Right cardiac atrium (tissue), 5 donors: ENCODE measurements around the gene SRP72. TPM values are rescaled to one million over a fixed set of nuclear protein-coding genes. Genes with fewer than 3 reads are reported as not detected.
"Not testable (repeated sequence)": the region's sequence is repeated elsewhere in the genome, so short reads cannot be mapped to it uniquely, and the experiment has no call there.

Source experiments
- ATAC-seq, 2 donors: fragments of 200-7000 bp; cut with Tn5 transposase; one replicate each; pipeline versions ENCODE4 v1.8.0 to v1.9.1; 2020; ENCODE audit warnings: moderate library complexity in 2 of 2, mild to moderate bottlenecking in 1 of 2
- DNase-seq, 3 donors: peaks; one replicate each; pipeline ENCODE4 v3.0.0-alpha.2; 2020
- H3K27ac ChIP-seq: one replicate; pipeline ENCODE4 v1.5.1; 2013; ENCODE audit warnings: mild to moderate bottlenecking, low read length, control low read depth, moderate library complexity
- H3K27me3 ChIP-seq: one replicate; pipeline ENCODE4 v1.6.1; 2013; ENCODE audit not compliant: control insufficient read depth, insufficient read depth
- H3K4me1 ChIP-seq: one replicate; pipeline ENCODE4 v1.6.1; 2013; ENCODE audit warnings: low read length; ENCODE audit not compliant: control insufficient read depth, insufficient read depth
- H3K4me3 ChIP-seq: one replicate; pipeline ENCODE4 v1.5.1; 2013; ENCODE audit warnings: low read length, control low read depth
- H3K9me3 ChIP-seq: one replicate; pipeline ENCODE4 v1.6.1; 2013; ENCODE audit warnings: low read length; ENCODE audit not compliant: control insufficient read depth
- WGBS: extraction: QIAGEN DNeasy Blood & Tissue Kit; methylation state at CpG from one replicate; pipeline ENCODE4 v1.1.7; 2013; 5-methylcytosine and 5-hydroxymethylcytosine counted together
- intact Hi-C, 4 donors: fragments of 100-400 bp; cut with DNase I; formaldehyde crosslinking; loops; one replicate each; pipeline versions ENCODE4 v1.11.0 to v1.14.0; 2022 to 2023
- polyA plus RNA-seq: library from polyadenylated mRNA; stranded (reverse); fragments of 200-250 nt; gene quantifications from one replicate; pipeline ENCODE4 v1.2.3, GENCODE V29; 2013
- total RNA-seq, 4 donors: library from RNA; stranded (reverse); fragmentation: NEBNext Ultra II Directional; extraction: Animal tissue kit (Norgen Biotek cat#: 25700); gene quantifications; one replicate each; pipeline ENCODE4 v1.2.1, GENCODE V29; 2021
- donor health status: healthy with polysubstance abuse.
- donor health status: DM: no; HTN: yes; CAD: no.
- donor health status: DM: no; HTN: no; CAD: no.
- donor health status: DM: no; HTN: yes; CAD: no; lungs with severe emphysema.
- donor health status: DM: yes; HTN: yes; CAD: no.

Gene SRP72
- total and polyA plus RNA-seq, 5 donors = 16.5 to 53.7 (median 36.2) TPM

DNA sequence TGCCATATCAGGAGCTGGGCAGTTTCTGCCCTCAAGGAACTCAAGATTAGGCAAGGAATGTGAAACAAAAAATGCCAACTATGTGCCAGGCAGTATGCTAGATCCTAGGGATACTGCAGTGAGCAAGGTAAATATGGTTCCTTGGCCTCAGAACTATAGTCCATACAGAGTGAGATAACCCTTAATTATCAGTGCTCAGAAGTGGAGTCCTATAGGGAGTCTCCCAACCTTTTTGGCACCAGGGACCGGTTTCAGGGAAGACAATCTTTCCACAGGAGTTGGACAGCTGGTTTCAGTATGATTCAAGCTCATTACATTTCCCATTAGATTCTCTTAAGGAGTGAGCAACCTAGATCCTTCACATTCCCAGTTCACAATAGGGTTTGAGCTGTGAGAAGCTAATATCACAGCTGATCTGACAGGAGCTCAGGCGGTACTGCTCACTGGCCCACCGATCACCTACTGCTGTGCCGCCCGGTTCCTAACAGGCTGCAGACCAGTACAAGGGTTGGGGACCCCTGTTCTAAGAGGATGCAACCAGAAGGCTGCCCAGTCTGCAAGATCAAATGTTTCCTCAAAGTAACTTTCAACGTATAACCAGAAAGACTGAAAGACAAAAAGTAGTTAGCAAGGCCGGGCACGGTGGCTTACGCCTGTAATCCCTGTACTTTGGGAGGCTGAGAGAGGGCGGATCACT lies 1.7 kb upstream of the SRP72 start:
- WGBS = 70% methylated on average over 10 of the region's 10 CpGs
- DNase-seq = no peak
- Histone ChIP-seq H3K4me1 (peaks cover 9% of the 10 kb centered on the region), H3K27ac (no peak overlapping the region), H3K27me3 (no peaks in the 10 kb centered on the region), H3K4me3 (peak overlapping the region; percentile 84), H3K9me3 (no peaks in the 10 kb centered on the region)
- intact Hi-C loops = no loop called here
- ATAC-seq = no peak

DNA sequence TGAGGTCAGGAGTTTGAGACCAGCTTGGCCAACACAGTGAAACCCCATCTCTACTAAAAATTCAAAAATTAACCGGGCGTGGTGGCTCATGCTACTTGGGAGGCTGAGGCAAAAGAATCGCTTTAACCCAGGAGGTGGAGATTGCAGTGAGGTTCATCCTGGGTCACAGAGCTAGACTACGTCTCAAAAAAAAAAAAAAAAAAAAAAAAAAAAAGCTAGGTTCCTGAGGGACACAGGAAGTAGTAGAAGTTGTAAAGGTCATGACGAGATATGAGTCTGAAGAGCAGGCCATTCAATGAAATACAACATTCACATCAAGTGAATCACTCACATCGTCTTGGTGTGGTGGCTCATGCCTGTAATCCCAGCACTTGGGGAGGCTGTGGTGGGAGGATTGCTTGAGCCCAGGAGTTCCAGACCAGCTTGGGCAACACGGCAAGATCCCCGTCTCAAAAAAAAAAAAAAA lies 1.1 kb upstream of the SRP72 start:
- H3K4me1 ChIP-seq, H3K27ac ChIP-seq, intact Hi-C loops, DNase-seq, H3K27me3 ChIP-seq, H3K9me3 ChIP-seq: not testable (repeated sequence)
- peak in 1 of 2 donors; percentile 74 for ATAC-seq
- WGBS = 23% methylated on average over 8 of the region's 8 CpGs
- H3K4me3 ChIP-seq = peak overlapping the region; percentile 84

DNA sequence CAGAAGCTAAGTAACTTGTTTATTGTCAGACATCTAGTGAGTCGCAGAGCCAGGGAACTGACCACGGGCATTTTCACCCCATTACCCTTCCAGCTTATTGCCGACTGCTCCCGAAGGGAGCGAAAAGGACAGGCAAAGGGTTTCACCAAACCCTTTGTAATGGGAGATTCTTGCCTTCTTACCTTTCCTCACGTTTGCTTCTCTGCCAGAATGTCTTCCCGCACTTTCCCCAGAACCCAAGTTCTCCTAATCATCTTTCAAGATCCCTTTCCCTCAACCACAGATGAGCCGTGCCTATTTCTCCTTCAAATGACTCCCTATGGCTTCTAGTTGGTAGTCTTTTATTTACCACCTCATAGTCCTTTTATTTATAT lies 520 bp upstream of the SRP72 start:
- intact Hi-C loops = no loop called here
- Histone ChIP-seq H3K4me1 (peaks cover 9% of the 10 kb centered on the region), H3K9me3 (no peaks in the 10 kb centered on the region), H3K27ac (peak overlapping the region; percentile 81), H3K27me3 (no peaks in the 10 kb centered on the region), H3K4me3 (peak overlapping the region; percentile 84)
- WGBS = under 1% methylated on average over 8 of the region's 8 CpGs
- ATAC-seq = peak; percentile 3
- no peak for DNase-seq

DNA sequence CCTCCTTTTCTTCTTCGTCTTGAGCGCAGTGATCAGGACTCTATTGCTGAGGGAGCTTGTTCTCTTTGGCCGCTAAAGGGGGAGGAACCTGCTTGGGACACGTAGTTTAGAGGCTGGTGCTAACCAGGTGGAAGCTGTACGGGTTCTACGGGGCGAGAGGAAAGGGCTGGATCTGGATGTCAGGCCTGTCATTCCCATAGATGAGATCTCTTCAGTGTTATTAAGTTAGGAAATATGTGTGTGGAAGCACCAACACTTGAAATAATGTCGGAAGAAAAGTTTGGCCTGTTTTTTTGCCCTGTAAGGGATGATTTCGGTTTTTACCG lies 643 bp downstream of the SRP72 start:
- no peaks in the 10 kb centered on the region for H3K27me3 ChIP-seq
- H3K4me3 ChIP-seq = peak overlapping the region; percentile 84
- H3K9me3 ChIP-seq = no peaks in the 10 kb centered on the region
- peaks cover 9% of the 10 kb centered on the region for H3K4me1 ChIP-seq
- ATAC-seq (peak; percentile 58 to 62), DNase-seq (no peak)
- no peak overlapping the region for H3K27ac ChIP-seq
- intact Hi-C loops = no loop called here
- WGBS = 1% methylated on average over 10 of the region's 10 CpGs

DNA sequence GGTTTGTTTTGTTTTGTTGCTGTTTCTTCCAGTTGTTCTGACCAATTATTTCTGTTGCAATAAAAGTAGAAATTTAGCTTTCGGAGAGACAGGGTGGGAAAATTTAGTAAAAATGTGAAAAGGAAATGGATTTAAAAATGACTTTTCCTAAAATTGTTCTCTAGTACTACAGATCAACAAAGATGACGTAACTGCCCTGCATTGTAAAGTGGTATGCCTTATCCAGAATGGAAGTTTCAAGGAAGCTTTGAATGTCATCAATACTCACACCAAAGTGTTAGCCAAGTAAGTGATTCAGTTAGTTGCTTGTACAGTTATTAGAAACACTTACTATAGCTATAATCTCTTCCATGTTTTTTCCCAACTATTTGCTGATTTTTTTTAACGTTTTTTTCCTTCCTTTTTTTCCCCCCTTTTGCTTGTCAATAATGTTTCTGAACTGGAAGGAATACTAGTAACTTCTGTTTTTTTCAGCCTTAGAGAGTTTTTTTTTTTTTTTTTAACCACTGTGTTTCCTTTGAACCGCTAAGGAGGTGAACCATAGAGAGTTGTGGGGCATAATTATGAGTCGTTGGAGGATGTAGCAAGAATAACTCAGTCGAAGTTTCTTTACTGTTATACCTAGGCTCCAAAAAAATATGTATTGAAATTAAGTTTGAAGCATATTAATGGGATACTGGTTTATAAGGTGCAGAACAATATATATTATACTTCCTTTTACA lies 2.2 kb downstream of the SRP72 start:
- WGBS = 73% methylated on average over 6 of the region's 6 CpGs
- Histone ChIP-seq H3K4me1 (peaks cover 3% of the 10 kb centered on the region), H3K27ac (no peak overlapping the region), H3K4me3 (no peak overlapping the region), H3K9me3 (no peaks in the 10 kb centered on the region), H3K27me3 (no peaks in the 10 kb centered on the region)
- no peak for ATAC-seq
- intact Hi-C loops = no loop called here
- DNase-seq = no peak

DNA sequence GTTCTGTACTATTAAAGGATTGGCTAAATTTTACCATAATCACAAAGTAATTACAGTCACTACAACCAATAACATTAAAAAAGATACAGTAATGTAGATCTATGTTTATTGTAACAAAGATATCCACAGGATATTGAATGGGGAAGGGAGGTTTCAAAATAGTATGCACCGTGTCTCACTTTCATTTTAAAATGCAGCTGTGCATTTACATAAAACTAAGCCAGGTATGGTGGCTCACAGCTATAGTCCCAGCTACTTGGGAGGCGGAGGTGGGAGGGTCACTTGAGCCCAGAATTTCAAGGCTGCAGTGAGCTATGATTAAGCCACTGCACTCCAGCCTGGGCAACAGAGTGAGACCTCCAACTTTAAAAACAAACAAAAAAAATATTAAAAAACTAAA lies 8.5 kb downstream of the SRP72 start:
- Histone ChIP-seq H3K9me3 (no peaks in the 10 kb centered on the region), H3K27ac (no peak overlapping the region), H3K27me3 (no peaks in the 10 kb centered on the region), H3K4me3 (no peak overlapping the region), H3K4me1 (no peaks in the 10 kb centered on the region)
- intact Hi-C loops = no loop called here
- WGBS = 85% methylated on average over 2 of the region's 2 CpGs
- DNase-seq (no peak), ATAC-seq (no peak)

DNA sequence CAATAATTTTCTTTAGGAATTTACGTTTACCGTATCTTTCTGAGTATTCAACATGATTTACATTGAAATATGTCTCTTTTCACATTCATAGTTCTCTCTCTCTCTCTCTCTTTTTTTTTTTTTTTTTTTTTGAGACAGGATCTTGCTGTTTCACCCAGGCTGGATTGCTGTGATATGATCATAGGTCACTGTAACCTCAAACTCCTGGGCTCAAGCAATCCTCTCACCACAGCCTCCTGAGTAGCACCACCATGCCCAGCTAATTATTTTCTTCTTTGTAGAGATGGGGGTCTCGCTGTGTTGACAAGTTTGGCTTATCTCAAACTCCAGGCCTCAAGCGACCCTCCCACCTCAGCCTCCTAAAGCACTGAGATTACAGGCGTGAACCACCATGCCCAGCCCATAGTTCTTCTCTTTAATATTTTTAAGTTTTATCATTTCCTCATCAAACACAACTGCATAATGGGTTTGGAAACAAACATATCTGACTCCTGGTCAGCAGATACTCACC lies 9.8 kb downstream of the SRP72 start:
- Histone ChIP-seq H3K27ac (no peak overlapping the region), H3K9me3 (no peaks in the 10 kb centered on the region), H3K4me3 (no peak overlapping the region), H3K4me1 (no peaks in the 10 kb centered on the region), H3K27me3 (no peaks in the 10 kb centered on the region)
- ATAC-seq (no peak), DNase-seq (no peak)
- WGBS = 92% methylated on average over 5 of the region's 5 CpGs
- intact Hi-C loops = no loop called here

DNA sequence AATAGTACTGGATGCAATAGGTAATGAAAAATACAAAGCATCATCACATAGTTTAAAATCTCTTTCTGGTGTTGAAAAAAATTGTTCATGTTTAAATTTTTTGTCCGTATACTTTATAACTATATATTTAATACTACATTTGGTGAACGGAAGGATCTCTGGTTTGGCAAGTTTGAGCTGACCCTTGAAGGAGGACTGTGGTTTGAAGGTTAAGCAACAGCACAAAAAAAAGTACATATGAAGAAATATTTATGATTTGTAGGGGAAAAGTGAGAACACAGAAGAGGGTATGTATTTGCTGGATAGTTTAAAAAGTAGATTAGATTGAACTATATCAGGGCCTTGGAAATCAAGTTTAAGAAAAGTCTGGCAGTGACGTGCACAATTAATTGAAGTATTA lies 13.3 kb downstream of the SRP72 start:
- no peak for ATAC-seq
- intact Hi-C loops = no loop called here
- 90% methylated on average over 3 of the region's 3 CpGs for WGBS
- no peak for DNase-seq
- Histone ChIP-seq H3K4me1 (no peaks in the 10 kb centered on the region), H3K4me3 (no peak overlapping the region), H3K27ac (no peak overlapping the region), H3K27me3 (no peaks in the 10 kb centered on the region), H3K9me3 (no peaks in the 10 kb centered on the region)

DNA sequence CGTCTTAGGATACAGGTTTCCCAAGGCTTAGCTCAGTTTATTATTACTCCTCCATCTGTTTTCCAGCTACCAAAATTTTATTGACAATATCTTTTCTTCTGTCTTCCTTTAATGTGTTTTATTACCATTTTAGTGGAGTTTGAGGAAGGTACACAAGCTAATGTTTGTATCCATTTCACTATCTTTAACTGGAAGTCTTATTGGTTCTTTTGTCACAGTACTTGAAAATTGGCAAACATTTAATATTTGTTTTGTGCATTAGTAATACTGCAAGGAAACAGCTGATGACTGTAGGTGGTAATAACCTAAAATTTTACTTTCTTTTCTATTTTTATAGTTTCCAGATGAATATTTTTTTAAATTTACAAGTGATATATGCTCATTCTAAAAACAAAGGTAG lies 28.8 kb downstream of the SRP72 start:
- no peaks in the 10 kb centered on the region for H3K27me3 ChIP-seq
- no peaks in the 10 kb centered on the region for H3K9me3 ChIP-seq
- H3K27ac ChIP-seq = no peak overlapping the region
- intact Hi-C loops = no loop called here
- DNase-seq (no peak), ATAC-seq (no peak)
- WGBS = 95% methylated on average over 1 of the region's 1 CpG
- H3K4me3 ChIP-seq = no peak overlapping the region
- no peaks in the 10 kb centered on the region for H3K4me1 ChIP-seq

DNA sequence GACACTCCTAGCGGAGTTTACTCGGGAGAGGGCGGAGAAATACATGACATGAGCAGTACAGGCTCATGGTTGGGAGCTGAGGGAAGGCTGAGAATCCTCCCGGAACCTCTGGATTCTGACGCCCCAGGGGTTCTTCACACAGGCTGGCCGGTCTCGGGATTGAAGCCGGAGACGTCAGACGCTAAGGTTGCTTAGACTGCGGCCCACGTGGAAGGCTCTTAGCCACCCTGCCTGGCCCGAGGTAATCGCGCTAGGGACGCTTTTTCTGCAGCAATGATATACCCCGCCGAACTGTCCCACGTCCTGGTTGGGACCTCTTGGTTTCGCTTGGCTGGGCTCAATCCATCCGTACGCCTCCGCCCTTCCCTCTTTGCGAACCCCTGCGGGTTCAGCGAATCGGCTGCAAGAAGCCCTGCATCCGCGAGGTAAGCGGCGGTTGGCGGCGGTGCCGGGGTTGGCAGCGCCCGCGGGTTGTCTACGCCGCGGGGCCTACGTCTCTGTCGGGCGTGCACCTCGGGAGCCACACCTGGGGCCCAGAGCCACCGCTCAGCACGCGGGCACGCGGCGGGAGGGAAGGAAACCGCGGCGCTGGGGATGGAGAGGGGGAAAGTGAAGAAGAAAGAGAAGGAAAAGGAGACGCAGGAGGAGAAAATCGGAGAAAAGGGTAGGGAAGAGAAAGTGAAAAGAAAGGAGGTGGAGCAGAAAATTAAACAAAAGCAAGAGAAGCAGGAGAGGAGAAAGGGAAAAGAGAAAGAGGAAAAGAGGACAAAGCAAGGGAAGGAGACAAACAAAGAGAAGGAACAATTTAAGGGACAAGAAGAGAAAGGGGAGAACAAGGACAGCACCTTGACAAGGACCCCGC lies 38.1 kb downstream of the SRP72 start, which contains the start of gene ARL9:
ARL9 (plus strand) TSS at position 523 of the 862 bp plus-strand sequence; CDS start at position 595, 72 bp downstream.
- 3% methylated on average over 56 of the region's 56 CpGs for WGBS
- intact Hi-C loops = no loop called here
- no peaks in the 10 kb centered on the region for H3K9me3 ChIP-seq
- no peaks in the 10 kb centered on the region for H3K4me1 ChIP-seq
- H3K27ac ChIP-seq = no peak within 1 kb of the TSS
- ATAC-seq (peak; percentile 87 to 91), DNase-seq (peak; percentile 58 to 75 (median 74))
- H3K27me3 ChIP-seq = no peaks in the 10 kb centered on the region
- H3K4me3 ChIP-seq = peak within 1 kb of the TSS; percentile 53

DNA sequence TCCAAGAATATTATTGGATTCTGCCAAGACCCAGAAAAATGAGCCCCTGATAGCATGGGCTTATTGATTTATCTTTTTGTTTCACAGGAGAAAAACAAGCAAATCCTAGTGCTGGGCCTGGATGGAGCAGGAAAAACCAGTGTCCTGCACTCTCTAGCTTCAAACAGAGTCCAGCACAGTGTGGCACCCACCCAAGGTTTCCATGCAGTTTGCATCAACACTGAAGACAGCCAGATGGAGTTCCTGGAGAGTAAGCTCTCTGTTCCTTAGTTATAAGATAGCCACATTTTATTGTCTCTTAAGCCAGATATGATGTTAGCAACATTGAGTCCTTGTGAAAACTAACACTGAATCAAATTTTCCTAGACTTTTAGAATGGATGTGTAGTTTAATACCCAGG lies 43.7 kb downstream of the SRP72 start:
- Histone ChIP-seq H3K4me1 (no peaks in the 10 kb centered on the region), H3K4me3 (no peak overlapping the region), H3K27me3 (no peaks in the 10 kb centered on the region), H3K9me3 (no peaks in the 10 kb centered on the region), H3K27ac (no peak overlapping the region)
- ATAC-seq = peak in 1 of 2 donors; percentile 11
- intact Hi-C loops = no loop called here
- peak in 1 of 3 donors; percentile 53 for DNase-seq
